Measurements from ENCODE around the gene PRRC2B. TPM values are rescaled to one million over a fixed set of nuclear protein-coding genes. Genes with fewer than 3 reads are reported as not detected.
A peak's percentile ranks its signal among the peaks of the same experiment; 100 is the strongest.

PRRC2B gene
- total RNA-seq, 1 experiment from 2014 or later, result 219 TPM

- no peak for DNase-seq
- H3K36me3 ChIP-seq (ENCODE audit: control insufficient read depth, insufficient read depth, low read length), result peaks cover 7% of the 10 kb centered on the region
- no peaks in the 10 kb centered on the region for H3K9me3 ChIP-seq
- intact Hi-C loops (cut with micrococcal nuclease; ENCODE audit: unreplicated experiment), result no loop called here
- no TSS peak for BruUV-seq (replicated peaks)
- H3K27me3 ChIP-seq (replicated peaks; ENCODE audit: control insufficient read depth, insufficient read depth, low read length), result no peaks in the 10 kb centered on the region
- no peaks in the 10 kb centered on the region for H3K4me1 Mint-ChIP-seq (ENCODE audit: low read depth, unreplicated experiment)
- CTCF ChIA-PET, result no interaction called here
- H3K4me1 ChIP-seq, result peaks cover 11% of the 10 kb centered on the region; the same call in 1 of the 2 replicates
- H3K9me3 Mint-ChIP-seq (ENCODE audit: unreplicated experiment), result no peaks in the 10 kb centered on the region
- POLR2A ChIA-PET, result no interaction called here
- no peak overlapping the region for H3K27ac Mint-ChIP-seq (ENCODE audit: unreplicated experiment)
- H3K4me3 Mint-ChIP-seq (ENCODE audit: unreplicated experiment), result no peak overlapping the region
- no peak for TF ChIP-seq CTCF (IDR thresholded peaks at IDR 0.05; ENCODE audit: insufficient read depth in 1 of 2, low read depth in 1 of 2, low read length in 1 of 2, severe bottlenecking in 1 of 2, unreplicated experiment in 1 of 2)
- no peak overlapping the region for H3K4me3 ChIP-seq (ENCODE audit: low read depth, low read length)
- no peaks in the 10 kb centered on the region for H3K27me3 Mint-ChIP-seq (ENCODE audit: insufficient read depth, unreplicated experiment)
- peaks cover 50% of the 10 kb centered on the region for H3K36me3 Mint-ChIP-seq (ENCODE audit: insufficient read depth, unreplicated experiment)
Observed at GRCh38 chr9:131528886-131529505, 135.1 kb downstream of the PRRC2B start.

- no peaks in the 10 kb centered on the region for H3K27me3 Mint-ChIP-seq (ENCODE audit: insufficient read depth, unreplicated experiment)
- no peaks in the 10 kb centered on the region for H3K27me3 ChIP-seq (replicated peaks; ENCODE audit: control insufficient read depth, insufficient read depth, low read length)
- H3K4me1 Mint-ChIP-seq (ENCODE audit: low read depth, unreplicated experiment), result no peaks in the 10 kb centered on the region
- intact Hi-C loops (cut with micrococcal nuclease; ENCODE audit: unreplicated experiment), result no loop called here
- H3K4me1 ChIP-seq, result peaks cover 11% of the 10 kb centered on the region; the same call in 1 of the 2 replicates
- no peaks in the 10 kb centered on the region for H3K9me3 Mint-ChIP-seq (ENCODE audit: unreplicated experiment)
- peak overlapping the region; percentile 86 for H3K4me3 ChIP-seq (ENCODE audit: low read depth, low read length)
- H3K9me3 ChIP-seq, result no peaks in the 10 kb centered on the region
- no peak for DNase-seq
- H3K27ac Mint-ChIP-seq (ENCODE audit: unreplicated experiment), result no peak overlapping the region
- H3K36me3 Mint-ChIP-seq (ENCODE audit: insufficient read depth, unreplicated experiment), result peaks cover 42% of the 10 kb centered on the region
- ChIA-PET CTCF (no interaction called here), POLR2A (no interaction called here)
- peak overlapping the region; percentile 82 for H3K4me3 Mint-ChIP-seq (ENCODE audit: unreplicated experiment)
- TF ChIP-seq CTCF (IDR thresholded peaks at IDR 0.05; ENCODE audit: insufficient read depth in 1 of 2, low read depth in 1 of 2, low read length in 1 of 2, severe bottlenecking in 1 of 2, unreplicated experiment in 1 of 2), result no peak
- no TSS peak for BruUV-seq (replicated peaks)
- peaks cover 4% of the 10 kb centered on the region for H3K36me3 ChIP-seq (ENCODE audit: control insufficient read depth, insufficient read depth, low read length)
Observed at GRCh38 chr9:131529597-131530545, 136.0 kb downstream of the PRRC2B start.

GRCh38 chr9:131530546-131530919 is 136.6 kb downstream of the PRRC2B start:
- Mint-ChIP-seq H3K27ac (ENCODE audit: unreplicated experiment) (no peak overlapping the region), H3K4me1 (ENCODE audit: low read depth, unreplicated experiment) (no peaks in the 10 kb centered on the region), H3K4me3 (ENCODE audit: unreplicated experiment) (peak overlapping the region; percentile 82), H3K36me3 (ENCODE audit: insufficient read depth, unreplicated experiment) (peaks cover 37% of the 10 kb centered on the region), H3K9me3 (ENCODE audit: unreplicated experiment) (no peaks in the 10 kb centered on the region), H3K27me3 (ENCODE audit: insufficient read depth, unreplicated experiment) (no peaks in the 10 kb centered on the region)
- BruUV-seq (replicated peaks), result TSS peak; percentile 18
- POLR2A ChIA-PET, result no interaction called here
- peak; percentile 60 to 61 for DNase-seq
- intact Hi-C loops (cut with micrococcal nuclease; ENCODE audit: unreplicated experiment), result no loop called here
- peak overlapping the region; percentile 86 for H3K4me3 ChIP-seq (ENCODE audit: low read depth, low read length)
- no peaks in the 10 kb centered on the region for H3K27me3 ChIP-seq (replicated peaks; ENCODE audit: control insufficient read depth, insufficient read depth, low read length)
- peaks cover 11% of the 10 kb centered on the region; the same call in 1 of the 2 replicates for H3K4me1 ChIP-seq
- TF ChIP-seq CTCF (IDR thresholded peaks at IDR 0.05; ENCODE audit: insufficient read depth in 1 of 2, low read depth in 1 of 2, low read length in 1 of 2, severe bottlenecking in 1 of 2, unreplicated experiment in 1 of 2), result peak in 1 of 2 experiments; percentile 19
- CTCF ChIA-PET, result no interaction called here
- H3K36me3 ChIP-seq (ENCODE audit: control insufficient read depth, insufficient read depth, low read length), result peaks cover 4% of the 10 kb centered on the region
- no peaks in the 10 kb centered on the region for H3K9me3 ChIP-seq
